HAP-1 (cell line): Measurements from ENCODE around the gene CDH20.

Experiments
- DNase-seq, 2 experiments: peaks; one replicate each; pipeline ENCODE4 v3.0.0-alpha.2; 2016 to 2020; ENCODE audit warnings: low spot score in 2 of 2
- H3K27me3 ChIP-seq: fragments of 250-450 bp; sonication (Bioruptor Pico); 2 replicates; pipeline ENCODE4 v1.5.1; 2020; ENCODE audit warnings: low read depth, mild to moderate bottlenecking, moderate library complexity
- H3K36me3 ChIP-seq: fragments of 250-450 bp; sonication (Bioruptor Pico); replicated peaks from 2 replicates; pipeline ENCODE4 v1.5.1; 2020; ENCODE audit warnings: mild to moderate bottlenecking
- H3K4me1 ChIP-seq: fragments of 250-450 bp; sonication (Bioruptor Pico); 2 replicates; pipeline ENCODE4 v1.5.1; 2020; ENCODE audit warnings: mild to moderate bottlenecking
- H3K4me3 ChIP-seq: fragments of 250-450 bp; sonication (Bioruptor Pico); 2 replicates; pipeline ENCODE4 v1.5.1; 2020; ENCODE audit warnings: mild to moderate bottlenecking, moderate library complexity
- H3K9me3 ChIP-seq: fragments of 250-450 bp; sonication (Bioruptor Pico); 2 replicates; pipeline ENCODE4 v1.5.1; 2020; ENCODE audit warnings: mild to moderate bottlenecking, moderate library complexity
- in situ Hi-C: fragments of 300-500 bp; cut with MboI; formaldehyde crosslinking; loops from 3 replicates; pipeline ENCODE4 v1.14.3; 2020; ENCODE audit warnings: low sequenced_read_pairs, inconsistent platforms, mixed read lengths

CDH20 gene

DNA sequence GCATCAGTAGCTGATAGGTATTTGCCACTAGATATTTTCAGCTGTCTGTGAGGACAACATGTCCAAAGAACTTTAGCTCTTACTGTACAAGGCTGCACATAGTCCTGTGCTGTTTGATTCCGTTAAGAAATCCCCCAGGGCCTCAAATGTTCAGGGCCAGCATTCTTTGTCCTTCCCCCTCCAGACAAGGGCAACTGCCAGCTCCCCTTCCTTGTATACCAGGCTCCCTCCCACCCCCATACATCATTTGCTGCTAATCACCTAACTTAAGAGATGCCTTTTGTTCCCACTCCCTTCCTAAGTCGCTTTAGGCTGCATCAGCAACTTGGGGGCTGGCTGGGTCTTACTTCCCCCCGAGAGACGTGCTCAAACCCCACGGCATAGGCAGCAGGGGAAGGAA, 138.7 kb downstream of the CDH20 start:
- DNase-seq, result no peak
- no peaks in the 10 kb centered on the region for H3K4me1 ChIP-seq
- no peak overlapping the region for H3K4me3 ChIP-seq
- peaks cover 23% of the 10 kb centered on the region for H3K27me3 ChIP-seq
- no peaks in the 10 kb centered on the region for H3K36me3 ChIP-seq
- in situ Hi-C loops, result no loop called here
- H3K9me3 ChIP-seq, result no peaks in the 10 kb centered on the region

DNA sequence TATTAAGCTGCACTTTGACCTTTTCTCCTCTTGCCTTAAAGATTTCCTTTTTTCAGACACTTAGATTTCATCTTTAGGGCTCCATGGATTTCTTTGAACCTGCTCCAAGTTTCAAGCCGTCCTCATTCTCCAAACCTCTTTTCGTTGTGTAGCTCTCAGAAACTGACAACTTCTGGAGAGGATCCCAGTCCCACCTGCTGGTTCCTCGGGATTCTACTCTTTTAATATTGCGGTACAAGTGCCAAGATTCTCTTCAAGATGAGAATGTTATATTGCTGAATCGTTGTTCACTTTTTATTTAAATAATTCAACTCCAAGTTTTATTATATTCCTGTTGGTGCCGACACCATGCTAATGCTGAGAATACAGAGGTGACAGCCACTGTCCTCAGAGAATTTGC, 141.1 kb downstream of the CDH20 start:
- no peaks in the 10 kb centered on the region for H3K4me1 ChIP-seq
- in situ Hi-C loops, result no loop called here
- H3K36me3 ChIP-seq, result no peaks in the 10 kb centered on the region
- peaks cover 28% of the 10 kb centered on the region for H3K27me3 ChIP-seq
- H3K9me3 ChIP-seq, result no peaks in the 10 kb centered on the region
- H3K4me3 ChIP-seq, result no peak overlapping the region
- no peak for DNase-seq

DNA sequence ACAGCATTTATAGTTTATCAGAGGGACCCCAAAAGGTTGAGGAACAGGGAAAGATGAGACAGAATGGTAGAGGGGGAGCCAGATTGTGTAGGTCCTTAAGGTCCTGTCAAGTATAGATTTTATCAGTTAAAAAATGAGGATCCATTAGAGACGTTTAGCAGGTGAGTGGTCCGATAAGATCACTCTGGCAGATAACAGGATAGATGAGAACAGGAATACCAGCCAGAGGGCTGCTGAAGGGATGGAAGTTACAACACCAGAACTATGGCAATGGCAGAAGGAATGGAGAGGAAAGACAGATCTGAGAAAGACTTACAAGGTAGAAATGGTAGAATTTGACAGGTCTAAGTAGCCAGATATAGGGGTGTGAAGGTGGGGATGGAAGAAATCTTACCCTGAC, 141.7 kb downstream of the CDH20 start:
- no peak overlapping the region for H3K4me3 ChIP-seq
- H3K4me1 ChIP-seq, result no peaks in the 10 kb centered on the region
- no peaks in the 10 kb centered on the region for H3K36me3 ChIP-seq
- H3K9me3 ChIP-seq, result no peaks in the 10 kb centered on the region
- H3K27me3 ChIP-seq, result peaks cover 28% of the 10 kb centered on the region
- in situ Hi-C loops, result no loop called here
- no peak for DNase-seq

DNA sequence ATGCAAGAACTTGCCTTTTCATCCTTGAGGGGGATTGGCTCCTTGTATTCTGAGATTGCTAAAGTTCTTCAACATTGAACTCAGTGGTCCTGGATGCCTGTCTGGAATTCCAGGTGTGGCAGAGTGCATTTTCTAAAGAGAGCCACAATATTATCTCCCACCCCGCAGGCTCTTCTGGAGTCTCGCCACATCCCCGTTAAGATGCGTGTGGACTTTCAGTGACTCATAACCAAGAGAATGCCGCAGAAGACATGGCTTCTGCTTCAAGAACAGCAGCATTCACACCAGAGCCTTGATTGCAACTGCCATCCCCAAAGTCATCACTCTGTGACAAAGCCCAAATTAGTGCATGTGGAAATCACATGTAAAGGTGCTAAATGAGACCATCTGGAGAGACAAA, 142.7 kb downstream of the CDH20 start:
- DNase-seq, result no peak
- Histone ChIP-seq H3K27me3 (peaks cover 28% of the 10 kb centered on the region), H3K36me3 (no peaks in the 10 kb centered on the region), H3K4me3 (no peak overlapping the region), H3K4me1 (no peaks in the 10 kb centered on the region), H3K9me3 (no peaks in the 10 kb centered on the region)
- in situ Hi-C loops, result no loop called here

DNA sequence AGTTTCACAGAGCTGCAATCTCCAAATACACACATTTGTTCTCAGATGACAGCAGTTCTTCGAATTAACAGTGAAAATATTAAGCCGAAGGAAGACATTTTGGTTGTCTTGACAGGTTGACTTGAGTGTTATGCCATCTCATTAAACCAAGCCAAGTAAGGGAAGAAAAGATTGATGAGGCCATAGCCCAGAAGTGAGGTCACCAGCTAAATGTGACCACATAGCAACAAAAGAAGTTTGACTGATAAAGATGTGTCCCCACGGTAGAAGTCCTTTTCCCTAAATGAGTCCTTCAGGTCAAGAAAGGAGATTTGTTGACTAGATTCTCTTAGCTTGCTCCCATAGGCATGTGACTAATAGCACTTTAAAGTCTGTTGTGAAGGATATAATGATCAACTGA, 156.1 kb downstream of the CDH20 start:
- Histone ChIP-seq H3K4me3 (no peak overlapping the region), H3K9me3 (no peaks in the 10 kb centered on the region), H3K4me1 (no peaks in the 10 kb centered on the region), H3K27me3 (peaks cover 6% of the 10 kb centered on the region; the same call in 1 of the 2 replicates), H3K36me3 (no peaks in the 10 kb centered on the region)
- DNase-seq, result no peak
- in situ Hi-C loops, result no loop called here

DNA sequence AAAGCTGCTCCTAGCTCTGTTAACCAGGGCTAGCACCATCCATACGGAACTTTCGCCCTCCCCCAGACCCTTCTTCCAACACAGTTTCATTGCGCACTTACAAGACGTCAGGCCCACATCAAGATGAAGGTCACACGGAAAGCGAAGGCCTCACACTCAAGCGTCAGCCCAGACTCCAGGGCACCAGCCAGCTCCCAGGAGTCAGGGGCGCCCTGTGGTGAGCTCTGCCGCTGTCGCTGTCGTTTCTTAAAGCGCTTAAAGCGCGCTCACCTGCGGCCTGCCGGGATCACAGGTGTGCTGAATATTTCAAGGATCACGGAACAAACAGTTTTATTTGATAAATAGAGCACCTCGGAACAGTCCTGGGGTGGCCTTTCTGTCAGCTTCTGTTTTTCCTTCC, 163.1 kb downstream of the CDH20 start:
- no peak for DNase-seq
- in situ Hi-C loops, result loop anchor here (10.0 kb wide), 1 partner anchor 172 kb away; no protein-coding TSS in a partner anchor
- Histone ChIP-seq H3K27me3 (no peaks in the 10 kb centered on the region), H3K36me3 (no peaks in the 10 kb centered on the region), H3K4me1 (peaks cover under 1% of the 10 kb centered on the region; the same call in 1 of the 2 replicates), H3K9me3 (no peaks in the 10 kb centered on the region), H3K4me3 (no peak overlapping the region)

DNA sequence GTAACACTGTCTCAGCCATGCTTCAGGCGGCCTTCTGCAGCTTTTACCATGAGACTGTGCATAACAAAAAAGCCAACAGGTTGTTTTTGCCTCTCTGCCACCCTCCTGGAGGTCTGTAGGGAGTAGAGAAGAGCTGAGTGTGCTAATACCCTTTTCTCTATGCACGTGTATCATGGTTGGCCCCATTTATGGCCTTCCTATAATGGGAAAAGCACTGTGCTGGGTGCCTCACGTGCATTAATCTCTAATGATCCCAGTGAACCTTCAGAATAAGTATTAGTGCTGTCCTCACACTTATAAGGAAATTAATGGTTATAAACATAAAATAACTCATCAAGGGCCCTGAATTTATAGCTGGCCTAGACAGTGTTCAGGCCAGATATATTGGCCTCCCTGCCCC, 164.2 kb downstream of the CDH20 start:
- H3K36me3 ChIP-seq, result no peaks in the 10 kb centered on the region
- in situ Hi-C loops, result loop anchor here (10.0 kb wide), 1 partner anchor 173 kb away; no protein-coding TSS in a partner anchor
- DNase-seq, result no peak
- H3K4me3 ChIP-seq, result no peak overlapping the region
- H3K4me1 ChIP-seq, result peaks cover 11% of the 10 kb centered on the region
- H3K27me3 ChIP-seq, result no peaks in the 10 kb centered on the region
- H3K9me3 ChIP-seq, result no peaks in the 10 kb centered on the region

DNA sequence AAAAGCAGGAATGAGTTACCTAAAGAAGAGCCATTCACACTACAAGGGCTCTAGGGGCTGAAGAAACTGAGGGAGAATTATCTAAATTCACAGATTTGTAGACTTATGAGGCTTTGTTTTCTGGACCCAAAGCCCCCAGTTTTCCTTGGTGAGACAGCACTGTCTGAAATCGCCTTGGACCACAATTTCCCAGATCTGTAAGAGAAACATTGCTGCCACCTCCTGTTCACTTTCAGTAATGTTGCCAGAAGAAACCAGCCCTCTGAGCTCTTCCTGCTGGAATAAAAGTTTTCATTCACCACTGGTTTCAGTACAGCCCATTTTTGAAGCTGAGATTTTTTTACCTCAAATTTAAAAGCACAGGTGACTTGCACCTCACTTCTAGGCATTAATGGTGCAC, 169.2 kb downstream of the CDH20 start:
- in situ Hi-C loops, result loop anchor here (25.0 kb wide), 1 partner anchor 815 kb away; no protein-coding TSS in a partner anchor
- Histone ChIP-seq H3K4me3 (no peak overlapping the region), H3K4me1 (peaks cover 16% of the 10 kb centered on the region), H3K27me3 (0 out of 2 replicates have a peak, but pooled peaks cover 3% of the 10 kb centered on the region), H3K36me3 (no peaks in the 10 kb centered on the region), H3K9me3 (no peaks in the 10 kb centered on the region)
- peak; percentile 75 to 77 for DNase-seq

DNA sequence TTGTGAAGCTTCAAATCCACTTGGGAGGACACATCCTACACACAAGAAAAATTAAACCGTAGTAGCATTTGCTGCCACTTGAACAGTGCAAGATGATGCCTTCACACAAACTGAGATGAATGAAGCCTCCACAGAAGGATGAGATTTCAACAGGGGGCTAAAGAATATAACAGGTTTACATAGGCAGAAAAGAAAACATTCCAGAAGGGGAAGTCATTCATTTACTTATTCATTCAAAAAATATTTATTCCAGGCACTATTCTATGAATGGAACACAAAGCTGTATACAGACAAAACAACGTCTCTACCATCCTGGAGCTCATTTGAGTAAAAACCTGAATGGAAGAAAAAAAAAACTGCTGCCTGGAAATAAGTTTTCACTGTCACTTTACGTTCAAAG, 170.5 kb downstream of the CDH20 start:
- 0 out of 2 replicates have a peak, but pooled peaks cover 3% of the 10 kb centered on the region for H3K27me3 ChIP-seq
- H3K4me1 ChIP-seq, result peaks cover 16% of the 10 kb centered on the region
- DNase-seq, result no peak
- H3K36me3 ChIP-seq, result no peaks in the 10 kb centered on the region
- H3K9me3 ChIP-seq, result no peaks in the 10 kb centered on the region
- H3K4me3 ChIP-seq, result no peak overlapping the region
- in situ Hi-C loops, result loop anchor here (25.0 kb wide), 1 partner anchor 816 kb away; no protein-coding TSS in a partner anchor

DNA sequence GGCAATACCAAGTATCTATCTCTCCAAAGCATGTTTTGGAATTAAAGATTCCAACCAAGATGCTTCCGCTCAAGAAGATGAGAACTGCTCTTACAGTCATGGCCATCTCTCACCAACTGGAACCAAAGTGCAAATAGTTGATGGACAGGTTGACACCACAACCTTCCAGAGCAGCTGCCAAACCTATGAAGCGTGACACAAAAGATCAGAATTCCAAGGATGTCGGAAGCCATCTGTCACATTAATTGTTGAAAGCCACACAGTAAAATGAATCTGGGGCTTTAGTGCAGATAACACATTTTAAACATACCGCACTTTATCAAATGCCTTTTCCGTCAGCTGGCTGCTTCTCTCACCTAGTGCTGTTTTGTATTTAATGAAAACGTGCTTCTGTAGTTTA, 195.7 kb downstream of the CDH20 start:
- no peak overlapping the region for H3K4me3 ChIP-seq
- in situ Hi-C loops, result no loop called here
- DNase-seq, result no peak

DNA sequence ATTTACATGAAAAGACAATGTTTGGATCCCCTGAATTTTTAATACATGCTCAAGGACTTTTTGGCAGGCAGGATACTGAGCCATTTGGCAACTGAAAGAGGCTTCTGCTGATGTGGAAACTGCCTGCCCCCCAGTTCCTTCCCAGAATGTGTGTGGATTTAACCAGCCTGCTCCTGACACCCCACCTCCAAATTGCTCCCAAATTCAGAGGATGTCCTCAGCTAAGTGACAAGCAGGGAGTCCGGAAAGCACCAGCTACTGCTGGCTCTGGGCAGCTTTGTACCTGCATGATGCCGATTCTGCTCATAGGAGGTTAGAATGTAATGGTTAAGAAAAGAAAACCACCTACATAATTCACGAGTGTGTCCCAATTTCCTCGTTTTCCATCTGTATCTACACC, 197.5 kb downstream of the CDH20 start:
- Histone ChIP-seq H3K9me3 (no peaks in the 10 kb centered on the region), H3K4me1 (no peaks in the 10 kb centered on the region), H3K27me3 (no peaks in the 10 kb centered on the region), H3K4me3 (no peak overlapping the region), H3K36me3 (no peaks in the 10 kb centered on the region)
- no peak for DNase-seq
- in situ Hi-C loops, result no loop called here

More for the DNA sequence above, 195.7 kb downstream of the CDH20 start:
- Histone ChIP-seq H3K36me3 (no peaks in the 10 kb centered on the region), H3K9me3 (no peaks in the 10 kb centered on the region), H3K4me1 (no peaks in the 10 kb centered on the region), H3K27me3 (no peaks in the 10 kb centered on the region)

DNA sequence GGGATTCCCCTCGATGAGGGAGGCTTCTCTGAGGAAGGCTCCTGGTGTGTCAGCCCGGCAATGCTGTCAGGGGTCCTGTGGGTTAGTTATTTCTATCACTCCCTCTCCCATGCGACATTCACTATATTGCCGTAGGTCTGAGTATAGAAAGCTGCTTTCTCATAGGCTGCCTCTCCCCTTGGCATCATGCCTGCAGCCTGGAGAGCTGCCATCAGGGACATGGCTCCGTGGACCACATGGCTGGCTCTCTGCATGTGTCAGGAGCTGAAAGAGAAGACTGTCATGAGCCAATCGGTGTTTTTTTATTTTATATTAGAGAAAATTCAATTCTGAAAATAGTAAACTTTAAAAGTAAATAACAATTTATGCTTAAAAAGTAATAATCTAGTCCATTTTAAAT, 198.0 kb downstream of the CDH20 start:
- H3K27me3 ChIP-seq, result no peaks in the 10 kb centered on the region

DNA sequence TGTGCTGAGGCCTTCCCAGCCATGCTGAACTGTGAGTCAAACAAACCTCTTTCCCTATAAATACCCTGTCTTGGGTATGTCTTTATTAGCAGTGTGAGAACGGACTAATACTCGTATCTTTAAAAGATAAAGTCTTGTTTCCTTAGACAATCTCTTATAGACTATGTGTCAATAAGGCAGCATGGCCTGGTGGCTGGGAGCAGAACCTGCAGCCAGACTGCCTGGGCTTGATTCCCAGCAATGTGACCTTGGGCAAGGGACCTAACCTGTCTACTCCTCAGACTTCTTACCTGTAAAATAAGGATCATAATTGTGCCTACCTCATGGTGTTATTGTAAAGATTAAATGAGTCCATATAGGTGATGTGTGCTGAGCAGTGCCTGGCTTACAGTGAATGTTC, 198.7 kb downstream of the CDH20 start:
- in situ Hi-C loops, result no loop called here
- H3K4me3 ChIP-seq, result no peak overlapping the region
- H3K36me3 ChIP-seq, result no peaks in the 10 kb centered on the region
- no peaks in the 10 kb centered on the region for H3K4me1 ChIP-seq
- no peaks in the 10 kb centered on the region for H3K9me3 ChIP-seq
- DNase-seq, result no peak
- H3K27me3 ChIP-seq, result no peaks in the 10 kb centered on the region

More for the DNA sequence above, 198.0 kb downstream of the CDH20 start:
- Histone ChIP-seq H3K4me1 (no peaks in the 10 kb centered on the region), H3K4me3 (no peak overlapping the region), H3K9me3 (no peaks in the 10 kb centered on the region), H3K36me3 (no peaks in the 10 kb centered on the region)
- in situ Hi-C loops, result no loop called here
- DNase-seq, result no peak

DNA sequence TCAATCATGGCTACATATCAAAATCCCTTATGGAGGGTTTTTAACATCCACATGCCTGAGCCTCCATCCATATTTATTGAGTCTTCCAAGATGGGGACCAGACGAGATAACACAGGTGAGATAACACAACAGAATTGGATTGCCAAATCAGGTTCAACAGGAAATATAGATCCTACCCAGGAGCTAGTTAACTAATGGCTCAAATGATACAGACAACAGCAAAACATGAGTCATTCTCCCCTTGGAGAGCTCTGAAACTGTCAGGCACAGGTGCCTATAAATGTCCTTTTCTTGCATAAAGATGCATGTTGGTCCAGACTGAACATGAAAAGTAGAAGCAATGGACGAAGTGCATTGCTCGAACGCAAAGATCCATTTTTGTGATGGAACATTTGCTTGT, 202.2 kb downstream of the CDH20 start:
- no peaks in the 10 kb centered on the region for H3K36me3 ChIP-seq
- no peaks in the 10 kb centered on the region for H3K9me3 ChIP-seq
- no peak overlapping the region for H3K4me3 ChIP-seq
- no peaks in the 10 kb centered on the region for H3K27me3 ChIP-seq
- DNase-seq, result no peak
- H3K4me1 ChIP-seq, result no peaks in the 10 kb centered on the region
- in situ Hi-C loops, result no loop called here

DNA sequence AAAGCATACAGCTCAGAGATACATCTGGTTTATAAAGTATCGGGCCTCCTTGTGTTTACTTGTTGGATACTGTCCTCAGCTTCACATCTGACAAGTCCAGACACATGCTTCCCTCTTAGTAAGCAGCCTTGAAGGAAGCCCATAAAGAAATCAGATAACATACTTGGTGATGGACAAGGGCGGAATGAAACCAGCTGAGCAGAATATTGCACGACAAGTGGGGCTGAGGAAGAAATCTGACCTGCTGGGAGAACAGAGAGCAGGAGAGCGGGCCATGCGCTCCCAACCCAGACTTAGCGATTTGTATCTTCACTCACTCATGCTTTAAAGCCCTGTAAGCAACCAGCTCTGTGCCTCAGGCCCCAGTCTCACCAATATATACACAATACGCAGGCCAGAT, 208.4 kb downstream of the CDH20 start:
- DNase-seq, result no peak
- in situ Hi-C loops, result no loop called here
- Histone ChIP-seq H3K27me3 (no peaks in the 10 kb centered on the region), H3K9me3 (no peaks in the 10 kb centered on the region), H3K36me3 (no peaks in the 10 kb centered on the region), H3K4me1 (no peaks in the 10 kb centered on the region), H3K4me3 (no peak overlapping the region)
